HepG2 (cell line): ENCODE measurements around the gene SMOC1. TPM values are rescaled to one million over a fixed set of nuclear protein-coding genes. Genes with fewer than 3 reads are reported as not detected.
A peak's percentile ranks its signal among the peaks of the same experiment; 100 is the strongest.

Experiments used
- HNRNPH1 ChIP-seq: fragments of 200-400 bp; formaldehyde crosslinking; optimal IDR thresholded peaks from 2 replicates; pipeline ENCODE3; 2017; ENCODE audit warnings: mild to moderate bottlenecking, low read depth, low read length
- LCORL ChIP-seq, 2 experiments: fragments of 450-650 bp in 1 of 2; sonication (generic) in 1 of 2; formaldehyde crosslinking in 1 of 2; IDR thresholded peaks; 2 replicates each; pipeline versions ENCODE4 v1.5.0 to v1.6.1; 2017 to 2020; ENCODE audit warnings: antibody characterized with exemption in 1 of 2, missing genetic modification reagents in 1 of 2
- MED13 ChIP-seq: sonication (generic); formaldehyde crosslinking; IDR thresholded peaks from 2 replicates; pipeline ENCODE4 v1.5.0; 2020; ENCODE audit warnings: missing genetic modification reagents
- NKX3-1 ChIP-seq: sonication (generic); formaldehyde crosslinking; IDR thresholded peaks from 2 replicates; pipeline ENCODE4 v1.5.0; 2020; ENCODE audit warnings: missing genetic modification reagents
- NR0B2 ChIP-seq: sonication (generic); formaldehyde crosslinking; IDR thresholded peaks from 2 replicates; pipeline ENCODE4 v1.4.0; 2020; ENCODE audit warnings: mild to moderate bottlenecking, missing genetic modification reagents
- SALL2 ChIP-seq: sonication (generic); formaldehyde crosslinking; IDR thresholded peaks from 2 replicates; pipeline ENCODE4 v1.8.1; 2023; ENCODE audit warnings: mild to moderate bottlenecking, missing genetic modification reagents, inconsistent platforms
- TBL1XR1 ChIP-seq: fragments of 150-350 bp; IDR thresholded peaks from 2 replicates; pipeline ENCODE4 v1.6.1; 2014; ENCODE audit warnings: borderline replicate concordance, low read length; ENCODE audit not compliant: partially characterized antibody
- THAP11 ChIP-seq: IDR thresholded peaks from 2 replicates; pipeline ENCODE4 v1.6.1; 2016; ENCODE audit warnings: missing biosample characterization, missing genetic modification reagents
- ZNF333 ChIP-seq: sonication (generic); formaldehyde crosslinking; IDR thresholded peaks from 2 replicates; pipeline ENCODE4 v1.4.0; 2020; ENCODE audit warnings: mild to moderate bottlenecking, missing genetic modification reagents, borderline replicate concordance
- ZNF407 ChIP-seq: sonication (generic); formaldehyde crosslinking; IDR thresholded peaks from one replicate; pipeline ENCODE4 v1.5.1; 2020; ENCODE audit warnings: mild to moderate bottlenecking, missing genetic modification reagents; ENCODE audit errors: not compliant biosample characterization
- ZNF431 ChIP-seq: sonication (generic); formaldehyde crosslinking; IDR thresholded peaks from 2 replicates; pipeline ENCODE4 v1.9.0; 2022; ENCODE audit warnings: missing genetic modification reagents, low read depth, mild to moderate bottlenecking, borderline replicate concordance
- ZNF468 ChIP-seq: sonication (generic); formaldehyde crosslinking; IDR thresholded peaks from 2 replicates; pipeline ENCODE4 v1.8.0; 2022; ENCODE audit warnings: mild to moderate bottlenecking, moderate library complexity, missing genetic modification reagents
- ZNF572 ChIP-seq: sonication (generic); formaldehyde crosslinking; IDR thresholded peaks from 2 replicates; pipeline ENCODE4 v1.5.1; 2020; ENCODE audit warnings: mild to moderate bottlenecking, missing genetic modification reagents
- ZNF850 ChIP-seq: sonication (generic); formaldehyde crosslinking; conservative IDR thresholded peaks from 2 replicates; pipeline ENCODE4 v1.9.0; 2021; ENCODE audit warnings: mild to moderate bottlenecking, missing genetic modification reagents
- polyA plus RNA-seq, 8 experiments: library from polyadenylated mRNA; depleted of rRNA in 3 of 8; stranded (reverse) in 7 of 8; unstranded in 1 of 8; fragments of >200 nt; fragmentation: Illumina TruSeq in 4 of 8; extraction: Trizol in 4 of 8; gene quantifications; 2 replicates each; pipeline versions ENCODE4 v1.2.1 to v1.2.3, GENCODE V29; 2011 to 2016; ENCODE audit warnings: low read depth in 4 of 8, missing spikeins in 1 of 8, mixed read lengths in 1 of 8; ENCODE audit not compliant: insufficient read depth in 1 of 8
- total RNA-seq, 5 experiments: library from RNA; depleted of rRNA; stranded (reverse); fragments of >200 nt; fragmentation: Illumina TruSeq; extraction: Trizol; gene quantifications; 2 replicates each; pipeline ENCODE4 v1.2.3, GENCODE V29; 2016; ENCODE audit warnings: low read depth in 1 of 5
- TF ChIP-seq, protein P1 (sequence below): sonication (generic); formaldehyde crosslinking; IDR thresholded peaks from 2 replicates; pipeline ENCODE4 v1.9.0; 2021; ENCODE audit warnings: missing genetic modification reagents, borderline replicate concordance
- TF ChIP-seq, protein P2 (sequence below): sonication (generic); formaldehyde crosslinking; IDR thresholded peaks from 2 replicates; pipeline ENCODE4 v1.5.0; 2020; ENCODE audit warnings: missing genetic modification reagents

SMOC1 gene
- total and polyA plus RNA-seq, 2 of the 13 experiments (the other 11 are each of a cell fraction or from before 2014, with no cell fraction given) = 17.8 to 35.6 TPM

DNA sequence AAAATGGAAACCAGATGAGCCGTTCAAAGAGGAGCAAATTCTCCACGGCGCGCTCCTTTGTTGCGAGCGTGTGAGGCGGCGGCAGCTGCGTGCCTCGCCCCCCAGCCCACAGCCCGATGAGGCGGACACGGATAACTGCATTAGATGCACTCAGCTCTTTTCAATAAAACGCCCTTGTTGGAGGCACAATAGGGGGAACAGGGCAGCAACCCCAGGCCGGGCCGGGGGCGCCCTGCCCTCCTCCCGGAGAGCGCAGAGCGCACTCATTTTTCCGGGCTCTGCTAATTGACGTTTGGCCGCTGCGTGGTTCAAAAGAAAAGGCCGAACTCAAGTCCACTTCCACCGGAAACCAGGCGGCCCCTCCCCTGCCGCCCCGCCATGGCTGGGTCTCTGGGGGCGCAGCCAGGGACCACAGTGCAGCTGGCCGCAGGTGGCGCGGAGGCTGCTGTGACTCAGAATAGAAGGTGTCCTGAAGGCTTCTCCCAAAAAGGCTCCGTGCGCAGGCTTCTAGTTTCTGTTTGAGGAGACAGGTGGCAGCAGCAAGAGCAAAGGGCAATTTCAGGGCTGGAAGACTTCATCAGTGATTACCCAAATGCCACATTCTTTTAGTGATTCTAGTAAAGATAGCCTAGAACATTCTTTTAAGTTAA is 29.0 kb upstream of the SMOC1 start (continued):
- TF ChIP-seq ZNF407 (CRISPR knock-in tag) (peak; percentile 85), MED13 (CRISPR knock-in tag) (0 out of 2 replicates have a peak, but pooled peaks have one; percentile 57), ZNF431 (CRISPR knock-in tag) (no peak), ZNF572 (CRISPR knock-in tag) (no peak), THAP11 (CRISPR knock-in tag) (peak; percentile 66; the same call in 1 of the 2 replicates), ZNF333 (CRISPR knock-in tag) (peak; percentile 37; the same call in 1 of the 2 replicates), ZNF850 (CRISPR knock-in tag) (no peak), NKX3-1 (CRISPR knock-in tag) (0 out of 2 replicates have a peak, but pooled peaks have one; percentile 52), ZNF468 (no peak), TBL1XR1 (no peak), SALL2 (CRISPR knock-in tag) (no peak; the same call in 1 of the 2 replicates), HNRNPH1 (no peak), LCORL (IDR thresholded peaks at IDR 0.05) (no peak), LCORL (CRISPR knock-in tag; IDR thresholded peaks at IDR 0.05) (peak; percentile 61; the same call in 1 of the 2 replicates), NR0B2 (CRISPR knock-in tag) (peak; percentile 44; the same call in 1 of the 2 replicates)
- TF ChIP-seq, protein P1, sequence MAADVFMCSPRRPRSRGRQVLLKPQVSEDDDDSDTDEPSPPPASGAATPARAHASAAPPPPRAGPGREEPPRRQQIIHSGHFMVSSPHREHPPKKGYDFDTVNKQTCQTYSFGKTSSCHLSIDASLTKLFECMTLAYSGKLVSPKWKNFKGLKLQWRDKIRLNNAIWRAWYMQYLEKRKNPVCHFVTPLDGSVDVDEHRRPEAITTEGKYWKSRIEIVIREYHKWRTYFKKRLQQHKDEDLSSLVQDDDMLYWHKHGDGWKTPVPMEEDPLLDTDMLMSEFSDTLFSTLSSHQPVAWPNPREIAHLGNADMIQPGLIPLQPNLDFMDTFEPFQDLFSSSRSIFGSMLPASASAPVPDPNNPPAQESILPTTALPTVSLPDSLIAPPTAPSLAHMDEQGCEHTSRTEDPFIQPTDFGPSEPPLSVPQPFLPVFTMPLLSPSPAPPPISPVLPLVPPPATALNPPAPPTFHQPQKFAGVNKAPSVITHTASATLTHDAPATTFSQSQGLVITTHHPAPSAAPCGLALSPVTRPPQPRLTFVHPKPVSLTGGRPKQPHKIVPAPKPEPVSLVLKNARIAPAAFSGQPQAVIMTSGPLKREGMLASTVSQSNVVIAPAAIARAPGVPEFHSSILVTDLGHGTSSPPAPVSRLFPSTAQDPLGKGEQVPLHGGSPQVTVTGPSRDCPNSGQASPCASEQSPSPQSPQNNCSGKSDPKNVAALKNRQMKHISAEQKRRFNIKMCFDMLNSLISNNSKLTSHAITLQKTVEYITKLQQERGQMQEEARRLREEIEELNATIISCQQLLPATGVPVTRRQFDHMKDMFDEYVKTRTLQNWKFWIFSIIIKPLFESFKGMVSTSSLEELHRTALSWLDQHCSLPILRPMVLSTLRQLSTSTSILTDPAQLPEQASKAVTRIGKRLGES = no peak
- TF ChIP-seq, protein P2, sequence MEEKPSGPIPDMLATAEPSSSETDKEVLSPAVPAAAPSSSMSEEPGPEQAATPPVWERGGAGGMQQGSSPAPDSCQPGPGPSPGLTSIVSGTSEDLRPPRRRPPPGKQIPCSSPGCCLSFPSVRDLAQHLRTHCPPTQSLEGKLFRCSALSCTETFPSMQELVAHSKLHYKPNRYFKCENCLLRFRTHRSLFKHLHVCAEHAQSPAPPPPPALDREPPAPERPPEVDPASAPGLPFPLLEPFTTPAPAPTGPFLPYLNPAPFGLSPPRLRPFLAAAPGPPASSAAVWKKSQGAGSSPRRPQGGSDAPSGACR (CRISPR knock-in tag) = peak; percentile 86; the same call in 1 of the 2 replicates
